GM18517 (cell line): ENCODE data around the gene TRAPPC12.
"Not testable (repeated sequence)": the region's sequence is repeated elsewhere in the genome, so short reads cannot be mapped to it uniquely, and the experiment has no call there.

Source experiments
- ATAC-seq: cut with Tn5 transposase; IDR thresholded peaks from one replicate; pipeline ENCODE4 v1.9.1; 2021; ENCODE audit warnings: mild to moderate bottlenecking, moderate library complexity; ENCODE audit not compliant: unreplicated experiment

TRAPPC12 gene

GRCh38 chr2:3498783-3499394 lies 119.4 kb downstream of the TRAPPC12 start:
- no peak for ATAC-seq

DNA sequence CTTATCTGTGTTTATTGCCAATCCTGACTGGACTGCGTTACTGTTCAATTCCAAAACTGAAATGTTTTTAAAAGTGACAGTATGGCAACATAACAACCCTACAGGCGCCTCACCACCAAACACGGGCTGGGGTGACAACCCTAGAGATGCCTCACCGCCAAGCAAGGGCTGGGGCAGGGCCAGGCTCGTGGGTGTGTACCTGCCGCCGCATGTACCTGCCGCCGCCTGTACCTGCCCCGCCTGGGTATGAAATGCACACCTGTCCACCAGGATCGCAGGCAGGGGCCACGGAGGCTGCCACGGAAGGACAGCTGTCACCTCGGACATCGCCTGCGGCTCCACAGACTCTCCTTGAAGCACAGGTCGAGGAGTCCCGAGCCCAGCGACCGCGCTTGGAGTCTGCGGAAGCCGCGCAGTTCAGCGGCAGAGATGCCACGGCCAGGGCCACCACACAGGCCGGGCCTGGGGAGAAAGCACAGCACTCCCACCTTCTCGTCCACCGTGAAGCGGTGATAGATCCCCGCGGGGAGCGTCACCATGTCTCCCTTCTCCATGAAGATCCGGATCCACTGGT lies 120.9 kb downstream of the TRAPPC12 start:
- no peak for ATAC-seq

DNA sequence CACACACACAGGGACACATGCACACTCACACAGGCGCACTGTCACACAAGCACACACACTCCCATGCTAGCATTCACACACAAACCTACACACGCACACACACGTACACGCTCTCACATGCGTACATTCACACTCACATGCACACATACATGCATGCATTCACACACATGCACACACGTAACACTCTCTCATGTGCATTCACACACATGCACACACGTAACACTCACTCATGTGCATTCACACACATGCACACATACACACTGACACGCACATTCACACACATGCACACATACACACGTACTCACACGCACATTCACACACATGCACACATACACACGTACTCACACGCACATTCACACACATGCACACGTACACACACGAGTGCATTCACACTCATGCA lies 123.6 kb downstream of the TRAPPC12 start:
- no peak for ATAC-seq

DNA sequence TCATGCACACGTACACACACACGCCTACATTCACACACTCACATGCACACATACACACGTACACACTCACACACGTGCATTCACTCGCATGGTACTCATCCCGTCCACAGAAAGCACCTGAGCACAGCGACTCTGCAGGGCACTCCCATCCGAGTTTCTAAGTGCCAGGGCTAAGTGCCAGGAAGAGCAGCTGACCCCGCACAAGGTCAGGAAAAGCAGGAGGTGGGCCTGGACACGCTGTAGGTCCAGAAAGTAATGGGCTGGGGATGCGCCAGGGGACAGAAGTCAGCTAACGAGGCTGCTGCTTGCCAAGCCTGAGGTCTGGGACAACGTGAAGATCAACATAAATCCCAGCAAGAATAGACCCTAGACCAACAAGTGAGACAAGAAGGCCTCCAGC lies 124.0 kb downstream of the TRAPPC12 start:
- no peak for ATAC-seq

DNA sequence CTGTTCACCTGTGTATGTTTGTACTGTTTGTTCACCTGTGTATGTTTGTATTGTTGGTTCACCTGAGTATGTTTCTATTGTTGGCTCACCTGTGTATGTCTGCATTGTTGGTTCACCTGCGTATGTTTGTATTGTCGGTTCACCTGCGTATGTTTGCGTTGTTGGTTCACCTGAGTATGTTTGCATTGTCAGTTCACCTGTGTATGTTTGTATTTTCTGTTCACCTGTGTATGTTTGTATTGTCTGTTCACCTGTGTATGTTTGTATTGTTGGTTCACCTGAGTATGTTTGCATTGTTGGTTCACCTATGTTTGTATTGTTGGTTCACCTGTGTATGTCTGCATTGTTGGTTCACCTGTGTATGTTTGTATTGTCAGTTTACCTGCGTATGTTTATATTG lies 125.2 kb downstream of the TRAPPC12 start:
- ATAC-seq, result no peak

DNA sequence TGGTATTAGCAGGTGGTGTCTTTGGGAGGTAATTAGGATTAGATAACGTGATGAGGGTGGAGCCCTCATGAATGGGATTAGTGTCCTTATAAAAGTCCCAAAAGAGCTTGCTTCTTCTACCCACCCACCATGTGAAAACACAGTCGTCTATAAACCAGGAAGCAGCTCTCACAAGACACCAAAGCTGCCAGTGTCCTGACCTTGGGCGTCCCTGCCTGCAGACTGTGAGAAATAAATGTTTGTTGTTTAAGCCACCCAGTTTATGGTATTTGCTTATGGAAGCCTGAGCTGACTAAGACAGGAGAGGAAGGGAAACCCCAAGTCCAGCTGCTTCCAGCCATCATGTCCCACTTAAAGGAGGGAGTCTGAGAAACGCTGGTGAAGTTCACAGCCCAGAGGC lies 126.3 kb downstream of the TRAPPC12 start:
- no peak for ATAC-seq

- no peak for ATAC-seq
Measured at GRCh38 chr2:3512086-3512485, 132.6 kb downstream of the TRAPPC12 start.

DNA sequence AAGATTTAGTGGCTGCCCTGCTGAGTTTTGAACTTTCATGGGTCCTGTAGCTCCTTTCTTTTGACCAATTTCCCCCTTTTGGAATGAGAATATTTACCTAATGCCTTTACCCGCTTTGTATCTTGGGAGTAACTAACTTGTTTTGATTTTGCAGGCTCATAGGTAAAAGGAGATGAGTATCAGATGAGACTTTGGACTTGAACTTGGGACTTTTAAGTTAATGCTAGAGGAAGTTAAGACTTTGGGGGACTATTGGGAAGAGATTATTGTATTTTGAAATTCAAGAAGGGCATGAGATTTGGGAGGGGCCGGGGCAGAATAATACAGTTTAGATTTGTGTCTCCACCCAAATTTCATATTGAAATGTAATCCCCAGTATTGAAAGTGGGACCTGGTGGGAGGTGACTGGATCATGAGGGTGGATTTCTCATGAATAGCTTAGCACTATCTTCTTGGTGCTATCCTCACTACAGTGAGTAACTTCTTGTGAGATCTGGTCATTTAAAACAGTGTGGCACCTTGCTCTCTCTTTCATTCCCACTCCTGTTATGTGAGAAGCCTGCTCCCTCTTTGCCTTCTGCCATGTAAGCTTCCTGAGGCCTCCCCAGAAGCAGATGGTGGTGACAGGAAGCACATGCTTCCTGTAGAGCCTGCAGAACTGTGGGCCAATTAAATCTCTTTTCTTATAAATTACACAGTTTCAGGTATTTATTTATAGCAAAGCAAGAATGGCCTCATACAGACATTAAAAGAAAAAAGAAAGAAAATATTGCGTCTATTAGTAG lies 133.7 kb downstream of the TRAPPC12 start:
- no peak for ATAC-seq

GRCh38 chr2:3515438-3515837 lies 135.9 kb downstream of the TRAPPC12 start:
- ATAC-seq, result not testable (repeated sequence)

DNA sequence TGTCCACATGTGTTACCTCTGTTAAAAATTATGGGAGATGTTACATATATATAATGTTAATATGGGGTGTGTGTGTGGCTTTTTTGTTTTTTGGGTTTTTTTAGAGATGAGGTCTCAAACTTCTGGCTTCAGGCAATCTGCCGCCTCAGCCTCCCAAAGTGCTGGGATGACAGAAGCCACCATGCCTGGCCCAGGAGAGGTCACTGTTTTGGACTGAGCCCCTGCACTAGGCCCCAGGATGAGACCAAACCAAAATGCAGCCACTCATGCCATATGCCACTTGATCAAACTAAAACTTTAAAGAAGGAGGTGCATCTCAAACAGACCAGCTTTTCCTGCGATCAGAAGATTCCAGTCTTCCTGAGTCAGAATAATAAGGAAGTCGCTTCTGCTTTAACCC lies 137.3 kb downstream of the TRAPPC12 start:
- no peak for ATAC-seq

DNA sequence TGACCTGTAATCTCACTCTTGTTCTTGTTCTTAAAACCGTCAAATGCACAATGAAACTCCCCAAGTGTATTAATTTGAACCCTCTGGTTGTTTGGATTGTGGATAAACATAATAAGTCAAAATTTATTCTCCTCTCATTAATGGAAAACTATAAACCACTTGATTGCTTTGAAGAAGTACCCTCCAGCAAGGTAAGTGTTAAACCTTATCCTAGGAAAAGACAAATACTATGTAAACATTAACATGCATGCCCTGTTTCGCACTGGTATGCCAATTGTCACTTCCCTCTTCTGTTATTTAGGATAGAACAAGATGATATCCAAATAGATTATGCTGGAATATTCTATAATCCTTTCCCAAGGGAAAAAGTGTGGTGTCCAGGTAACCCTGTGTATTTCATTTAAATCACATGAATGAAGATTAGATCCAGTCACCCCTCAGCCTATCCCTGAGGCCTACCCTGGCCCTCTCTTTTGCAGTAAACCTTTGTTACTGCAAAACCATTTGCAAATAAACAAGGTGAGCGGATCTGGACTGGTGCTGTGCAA lies 138.5 kb downstream of the TRAPPC12 start:
- no peak for ATAC-seq

GRCh38 chr2:3518496-3519254 lies 139.2 kb downstream of the TRAPPC12 start:
- ATAC-seq, result peak; percentile 74

- ATAC-seq, result peak; percentile 74
Measured at GRCh38 chr2:3519255-3520205, 140.0 kb downstream of the TRAPPC12 start, which contains the start of gene ADI1. TSS of gene ADI1 (minus strand) at chr2:3519531. CDS start at chr2:3519487, 44 bp downstream.

- ATAC-seq, result no peak
Measured at GRCh38 chr2:3520591-3520990, 141.1 kb downstream of the TRAPPC12 start.

- no peak for ATAC-seq
Measured at GRCh38 chr2:3522961-3523421, 143.5 kb downstream of the TRAPPC12 start.

DNA sequence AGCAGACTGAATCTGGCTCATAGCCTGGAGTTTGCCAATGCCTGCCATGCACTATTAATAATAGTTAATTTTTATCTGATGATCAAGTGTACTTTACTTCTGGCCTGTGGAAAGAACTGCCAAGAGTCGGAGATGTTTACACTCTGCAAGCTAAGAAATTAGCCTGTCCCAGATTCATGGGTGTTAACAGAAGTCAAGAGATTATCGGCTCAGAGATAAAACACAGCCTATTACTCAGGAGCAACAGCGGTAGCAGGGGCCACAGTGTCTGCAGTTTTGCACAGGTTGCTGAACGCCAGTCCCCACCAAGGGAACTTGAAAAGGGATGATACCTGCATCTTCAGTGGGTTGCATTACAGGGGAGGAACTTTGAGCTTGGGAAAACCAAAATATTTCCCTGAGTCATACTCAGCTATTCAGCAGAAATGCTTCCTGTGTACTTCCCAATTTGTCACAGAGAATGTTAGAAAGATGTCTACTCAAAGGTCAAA lies 144.1 kb downstream of the TRAPPC12 start:
- no peak for ATAC-seq

DNA sequence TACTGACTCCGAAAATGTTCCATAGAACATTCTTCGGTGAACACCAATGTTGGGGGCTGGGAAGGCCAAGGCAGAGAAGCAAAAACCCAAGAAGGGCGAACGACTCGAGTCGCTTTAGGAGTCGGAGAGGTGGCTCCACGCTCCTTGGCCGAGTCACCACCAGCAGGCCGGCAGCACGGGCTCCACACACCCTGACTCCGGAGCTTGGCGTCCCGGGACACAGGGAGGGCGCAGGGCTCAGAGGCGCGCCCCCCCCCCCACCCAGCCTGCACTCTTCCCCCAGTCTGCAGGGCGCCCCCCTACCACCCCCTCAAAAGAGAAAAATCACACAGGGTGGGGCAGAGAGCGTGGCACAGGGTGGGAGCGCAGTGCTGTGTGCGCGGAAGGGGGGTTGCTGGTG lies 147.4 kb downstream of the TRAPPC12 start:
- no peak for ATAC-seq

GRCh38 chr2:3527886-3528785 lies 148.6 kb downstream of the TRAPPC12 start:
- no peak for ATAC-seq
